NCI-H1436 (cell line): ENCODE measurements around the gene REC114.

ENCODE experiments used
- DNase-seq: peaks from one replicate; lab custom pipeline; 2025; lab: John Stamatoyannopoulos, UW

Gene REC114

DNA sequence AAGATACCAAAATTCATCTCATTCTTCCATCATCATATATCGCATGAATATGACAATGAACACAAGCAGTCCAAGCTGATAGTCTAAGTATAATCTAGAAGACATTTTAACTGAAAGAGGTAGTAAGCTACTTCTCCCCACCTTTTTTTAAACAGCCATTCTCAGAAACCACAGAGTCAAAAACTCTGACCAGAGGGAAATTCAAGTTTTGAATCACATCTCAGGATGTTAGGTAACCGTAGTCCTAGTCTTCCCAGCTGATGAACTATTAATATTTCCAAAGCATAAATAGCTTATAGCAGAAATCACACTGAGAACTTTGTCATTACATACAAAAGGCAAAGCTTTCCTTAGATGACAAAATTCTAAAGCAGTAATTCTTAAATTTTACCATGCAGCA is 164.4 kb downstream of the REC114 start:
- no peak for DNase-seq

DNA sequence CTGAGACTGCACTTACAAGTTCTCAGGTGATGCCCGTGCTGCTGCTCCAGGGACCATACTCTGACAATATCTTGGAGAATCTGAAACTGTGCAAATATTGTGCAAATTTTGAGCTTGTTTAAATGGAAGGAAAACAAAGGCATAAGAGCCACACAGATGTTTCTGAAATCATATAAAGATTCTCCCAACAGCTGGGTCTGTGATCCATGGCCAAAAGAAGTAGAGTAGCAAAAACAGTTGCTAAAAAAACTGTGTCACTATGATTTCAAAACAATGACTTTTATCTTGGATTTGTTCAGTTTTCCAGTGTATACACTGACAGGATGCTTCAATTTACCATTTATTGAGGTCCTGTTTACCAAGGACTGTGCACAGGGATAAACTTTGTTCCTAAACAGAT is 164.9 kb downstream of the REC114 start:
- no peak for DNase-seq

GRCh38 chr15:73608475-73608874 is 165.5 kb downstream of the REC114 start:
- DNase-seq = no peak

- DNase-seq = no peak
These were observed 166.0 kb downstream of the REC114 start for GRCh38 chr15:73608941-73609340.
